Adrenal gland (tissue), 12 donors: Measurements from ENCODE around the gene FAT4. TPM values are rescaled to one million over a fixed set of nuclear protein-coding genes. Genes with fewer than 3 reads are reported as not detected.

Experiments used
- DNase-seq, 7 donors: peaks; one replicate each; pipeline ENCODE4 v3.0.0-alpha.2; 2019 to 2020
- H3K27ac ChIP-seq, 5 donors: fragments of 200-600 bp; sonication (generic) in 4 of 5; 1 replicate in 3 of 5; 2 replicates in 2 of 5; pipeline versions ENCODE4 v1.5.1 to v1.8.0; 2016 to 2020; ENCODE audit warnings: mild to moderate bottlenecking in 1 of 5
- H3K27me3 ChIP-seq: fragments of 200-600 bp; 2 replicates; pipeline ENCODE4 v1.8.0; 2021
- H3K36me3 ChIP-seq, 2 donors: fragments of 200-600 bp; replicated peaks in 1 of 2; 1 replicate in 1 of 2; 2 replicates in 1 of 2; pipeline versions ENCODE4 v1.5.1 to v1.8.0; 2018 to 2022
- H3K4me1 ChIP-seq, 2 donors: fragments of 200-600 bp; replicated peaks in 1 of 2; 1 replicate in 1 of 2; 2 replicates in 1 of 2; pipeline versions ENCODE4 v1.5.1 to v1.8.0; 2018 to 2021
- H3K4me3 ChIP-seq, 4 donors: fragments of 200-600 bp; sonication (generic) in 3 of 4; one replicate each; pipeline ENCODE4 v1.5.1; 2016 to 2018
- H3K9me3 ChIP-seq, 3 donors: fragments of 200-600 bp; sonication (generic) in 1 of 3; replicated peaks in 1 of 3; 1 replicate in 2 of 3; 2 replicates in 1 of 3; pipeline versions ENCODE4 v1.5.1 to v1.8.0; 2016 to 2021
- POLR2A ChIP-seq, 2 donors: fragments of 450-650 bp; IDR thresholded peaks; one replicate each; pipeline ENCODE4 v1.6.1; 2017; ENCODE audit warnings: antibody characterized with exemption in 2 of 2, mild to moderate bottlenecking in 2 of 2, moderate library complexity in 1 of 2
- WGBS, 4 donors: extraction: QIAGEN DNeasy Blood & Tissue Kit in 2 of 4; methylation state at CpG; one replicate each; pipeline versions ENCODE4 v1.1.5 to v1.1.7; 2013 to 2017; 5-methylcytosine and 5-hydroxymethylcytosine counted together
- intact Hi-C, 2 donors: fragments of 100-400 bp; cut with DNase I; formaldehyde crosslinking; loops; one replicate each; pipeline versions ENCODE4 v1.14.1 to v1.15.0; 2022 to 2023
- polyA plus RNA-seq, 3 donors: library from polyadenylated mRNA; stranded (reverse); fragments of 200-250 nt in 2 of 3; fragments of 350-450 nt in 1 of 3; fragmentation: Illumina TruSeq in 1 of 3; extraction: RNeasy Lipid Tissue Mini Kit (QIAGEN cat#74804) in 1 of 3; gene quantifications; one replicate each; pipeline ENCODE4 v1.2.3, GENCODE V29; 2013 to 2014
- total RNA-seq, 9 donors: library from RNA; depleted of rRNA in 4 of 9; stranded (reverse); fragments of >200 nt in 4 of 9; fragments of 120-200 nt in 1 of 9; fragmentation: NEBNext Ultra II Directional in 1 of 9; extraction: Animal tissue kit (Norgen Biotek cat#: 25700) in 1 of 9; gene quantifications; one replicate each; pipeline versions ENCODE4 v1.1.0 to v1.2.4, GENCODE V29; 2013 to 2023
- TF ChIP-seq, protein P1 (sequence below), 6 experiments: fragments of 450-650 bp in 4 of 6; fragments of 200-600 bp in 2 of 6; sonication (generic) in 1 of 6; IDR thresholded peaks; 1 replicate in 5 of 6; 2 replicates in 1 of 6; pipeline versions ENCODE4 v1.5.1 to v1.8.0; 2016 to 2021; ENCODE audit warnings: antibody characterized with exemption in 6 of 6, mild to moderate bottlenecking in 2 of 6, moderate library complexity in 1 of 6
- donor health status: healthy with polysubstance abuse.
- donor health status: Bipolar disorder and iron deficiency.
- donor health status: DM: yes; HTN: yes; CAD: no.
- donor health status: DM: no; HTN: no; CAD: no.
- donor health status: DM: no; HTN: no; CAD: no.
- donor health status: DM: yes; HTN: yes; CAD: no.

Gene FAT4
- total and polyA plus RNA-seq, 12 donors, result 0.64 to 9.9 (median 4.6) TPM

DNA sequence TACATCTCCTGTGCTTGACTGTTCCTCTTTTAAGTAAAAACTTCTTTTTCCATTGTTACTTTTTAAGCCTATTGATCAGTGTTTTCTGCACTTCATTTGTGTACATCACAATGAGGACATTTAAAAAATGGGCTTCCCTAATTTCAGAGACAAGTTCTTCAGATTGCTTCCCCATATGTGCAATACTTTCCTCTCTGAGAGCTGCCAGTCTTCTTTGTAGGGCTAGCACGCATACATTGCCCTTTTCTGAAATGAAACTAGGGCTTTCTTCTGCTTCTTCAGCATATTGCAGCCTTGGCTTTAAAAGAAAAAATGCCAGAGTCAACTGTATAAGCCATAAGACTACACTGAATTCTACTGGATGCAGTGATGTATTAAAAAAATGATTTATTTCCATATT, 37.8 kb downstream of the FAT4 start:
- no peak overlapping the region for H3K4me3 ChIP-seq
- no peaks in the 10 kb centered on the region for H3K27me3 ChIP-seq
- 76 to 86% (median 80%) methylated on average over 1 of the region's 1 CpG for WGBS, 4 donors
- no peaks in the 10 kb centered on the region for H3K4me1 ChIP-seq
- no peak overlapping the region for H3K27ac ChIP-seq
- no peak for TF ChIP-seq POLR2A (IDR thresholded peaks at IDR 0.05)
- TF ChIP-seq, protein P1, sequence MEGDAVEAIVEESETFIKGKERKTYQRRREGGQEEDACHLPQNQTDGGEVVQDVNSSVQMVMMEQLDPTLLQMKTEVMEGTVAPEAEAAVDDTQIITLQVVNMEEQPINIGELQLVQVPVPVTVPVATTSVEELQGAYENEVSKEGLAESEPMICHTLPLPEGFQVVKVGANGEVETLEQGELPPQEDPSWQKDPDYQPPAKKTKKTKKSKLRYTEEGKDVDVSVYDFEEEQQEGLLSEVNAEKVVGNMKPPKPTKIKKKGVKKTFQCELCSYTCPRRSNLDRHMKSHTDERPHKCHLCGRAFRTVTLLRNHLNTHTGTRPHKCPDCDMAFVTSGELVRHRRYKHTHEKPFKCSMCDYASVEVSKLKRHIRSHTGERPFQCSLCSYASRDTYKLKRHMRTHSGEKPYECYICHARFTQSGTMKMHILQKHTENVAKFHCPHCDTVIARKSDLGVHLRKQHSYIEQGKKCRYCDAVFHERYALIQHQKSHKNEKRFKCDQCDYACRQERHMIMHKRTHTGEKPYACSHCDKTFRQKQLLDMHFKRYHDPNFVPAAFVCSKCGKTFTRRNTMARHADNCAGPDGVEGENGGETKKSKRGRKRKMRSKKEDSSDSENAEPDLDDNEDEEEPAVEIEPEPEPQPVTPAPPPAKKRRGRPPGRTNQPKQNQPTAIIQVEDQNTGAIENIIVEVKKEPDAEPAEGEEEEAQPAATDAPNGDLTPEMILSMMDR (IDR thresholded peaks at IDR 0.05), result no peak
- intact Hi-C loops, result no loop called here
- no peak for DNase-seq
- no peaks in the 10 kb centered on the region for H3K36me3 ChIP-seq
- no peaks in the 10 kb centered on the region for H3K9me3 ChIP-seq

DNA sequence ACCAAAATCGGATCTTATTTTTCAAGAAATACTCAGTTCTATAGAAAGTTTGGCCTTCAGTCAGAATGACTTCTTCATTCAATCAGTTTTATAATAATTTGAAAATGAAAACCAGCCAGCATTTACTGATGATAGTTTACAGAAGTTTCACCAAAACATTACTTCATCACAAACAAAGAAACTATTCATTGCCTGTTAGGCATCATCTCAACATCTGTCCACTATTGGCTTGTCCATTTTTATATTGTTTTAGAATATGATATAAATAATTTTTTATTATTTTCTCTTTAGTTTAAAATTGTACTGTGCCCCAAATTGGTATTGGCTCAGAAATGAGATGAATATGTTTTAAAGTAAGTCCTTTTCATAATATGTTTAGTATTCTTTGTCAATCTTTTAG, 38.4 kb downstream of the FAT4 start:
- H3K27me3 ChIP-seq, result no peaks in the 10 kb centered on the region
- no peaks in the 10 kb centered on the region for H3K9me3 ChIP-seq
- no peak overlapping the region for H3K4me3 ChIP-seq
- no peaks in the 10 kb centered on the region for H3K4me1 ChIP-seq
- TF ChIP-seq POLR2A (IDR thresholded peaks at IDR 0.05), result no peak
- TF ChIP-seq, protein P1 (IDR thresholded peaks at IDR 0.05), result no peak
- no peak for DNase-seq
- no peak overlapping the region for H3K27ac ChIP-seq
- intact Hi-C loops, result no loop called here
- 76 to 84% (median 82%) methylated on average over 1 of the region's 1 CpG for WGBS, 4 donors
- H3K36me3 ChIP-seq, result no peaks in the 10 kb centered on the region

DNA sequence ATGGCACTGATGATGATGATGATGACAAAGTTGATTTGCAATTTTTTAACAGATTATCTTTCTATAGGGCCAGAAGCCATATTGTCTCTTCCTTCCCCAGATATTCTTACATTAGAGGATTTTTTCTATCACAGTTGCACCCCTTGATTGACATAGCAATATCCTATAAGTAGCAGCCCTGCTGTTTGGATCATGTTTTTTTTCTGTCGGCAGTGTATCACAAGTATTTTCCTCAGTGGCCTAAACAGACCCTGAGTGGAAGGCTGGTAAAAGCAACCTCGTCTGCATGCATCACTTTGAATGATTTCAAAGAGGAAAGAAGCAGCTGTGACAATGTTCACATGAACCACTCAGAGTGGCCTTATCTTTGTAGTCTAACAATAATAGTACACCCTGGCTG, 41.0 kb downstream of the FAT4 start:
- Histone ChIP-seq H3K27ac (no peak overlapping the region), H3K4me1 (no peaks in the 10 kb centered on the region), H3K9me3 (no peaks in the 10 kb centered on the region), H3K27me3 (no peaks in the 10 kb centered on the region), H3K4me3 (no peak overlapping the region), H3K36me3 (no peaks in the 10 kb centered on the region)
- no peak for TF ChIP-seq POLR2A (IDR thresholded peaks at IDR 0.05)
- TF ChIP-seq, protein P1 (IDR thresholded peaks at IDR 0.05), result no peak
- intact Hi-C loops, result no loop called here
- 59 to 78% (median 70%) methylated on average over 2 of the region's 2 CpGs for WGBS, 4 donors
- no peak for DNase-seq

DNA sequence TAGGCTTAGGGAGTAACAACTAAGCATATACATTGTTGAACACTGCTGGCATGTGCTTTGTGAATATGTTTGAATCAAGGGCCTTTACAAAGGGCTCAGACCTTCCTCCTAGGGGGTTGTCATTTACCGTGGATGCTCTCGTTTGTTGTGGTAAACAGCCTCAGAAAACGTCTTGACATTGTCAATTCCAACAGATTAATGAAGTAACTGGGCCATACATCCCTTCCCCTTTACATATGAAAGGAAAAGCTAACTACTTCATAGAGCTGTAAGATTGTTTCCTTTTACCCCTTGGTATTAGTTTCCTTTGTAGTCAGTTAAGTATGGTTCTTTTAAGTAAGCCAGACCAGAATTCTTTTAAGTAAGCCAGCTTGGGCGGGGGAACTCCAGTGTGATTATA, 42.9 kb downstream of the FAT4 start:
- Histone ChIP-seq H3K27ac (no peak overlapping the region), H3K9me3 (no peaks in the 10 kb centered on the region)
- intact Hi-C loops, result no loop called here

More for the DNA sequence above, 42.9 kb downstream of the FAT4 start:
- DNase-seq, result no peak
- H3K4me3 ChIP-seq, result no peak overlapping the region
- no peaks in the 10 kb centered on the region for H3K36me3 ChIP-seq
- WGBS, 4 donors, result 47 to 71% (median 54%) methylated on average over 4 of the region's 4 CpGs
- no peaks in the 10 kb centered on the region for H3K4me1 ChIP-seq
- TF ChIP-seq POLR2A (IDR thresholded peaks at IDR 0.05), result no peak
- TF ChIP-seq, protein P1 (IDR thresholded peaks at IDR 0.05), result no peak
- H3K27me3 ChIP-seq, result no peaks in the 10 kb centered on the region
